Memory B cell (primary cell): ENCODE data around the gene CYS1.
"Not testable (repeated sequence)": the region's sequence is repeated elsewhere in the genome, so short reads cannot be mapped to it uniquely, and the experiment has no call there.

Experiments
- ATAC-seq: fragments of 150-1000 bp; cut with Tn5 transposase; 2 replicates; pipeline ENCODE4 v1.10.0; 2021; ENCODE audit warnings: low read depth, mild to moderate bottlenecking, moderate library complexity
- DNase-seq, 2 donors: peaks; one replicate each; pipeline ENCODE4 v3.0.0; 2022; ENCODE audit warnings: low spot score in 2 of 2
- H3K27ac Mint-ChIP-seq: one replicate; pipeline ENCODE4 v1.8.0; 2022; ENCODE audit warnings: mild to moderate bottlenecking, moderate library complexity, mixed read lengths
- H3K27me3 Mint-ChIP-seq: one replicate; pipeline ENCODE4 v1.8.0; 2022; ENCODE audit warnings: mixed read lengths
- H3K36me3 Mint-ChIP-seq: one replicate; pipeline ENCODE4 v1.8.0; 2022; ENCODE audit warnings: mild to moderate bottlenecking, mixed read lengths
- H3K4me1 Mint-ChIP-seq: one replicate; pipeline ENCODE4 v1.8.0; 2022; ENCODE audit warnings: mixed read lengths
- H3K4me3 Mint-ChIP-seq: one replicate; pipeline ENCODE4 v1.8.0; 2022; ENCODE audit warnings: mild to moderate bottlenecking, moderate library complexity, mixed read lengths
- H3K9me3 Mint-ChIP-seq: one replicate; pipeline ENCODE4 v1.8.0; 2022; ENCODE audit warnings: mixed read lengths

CYS1 gene

DNA sequence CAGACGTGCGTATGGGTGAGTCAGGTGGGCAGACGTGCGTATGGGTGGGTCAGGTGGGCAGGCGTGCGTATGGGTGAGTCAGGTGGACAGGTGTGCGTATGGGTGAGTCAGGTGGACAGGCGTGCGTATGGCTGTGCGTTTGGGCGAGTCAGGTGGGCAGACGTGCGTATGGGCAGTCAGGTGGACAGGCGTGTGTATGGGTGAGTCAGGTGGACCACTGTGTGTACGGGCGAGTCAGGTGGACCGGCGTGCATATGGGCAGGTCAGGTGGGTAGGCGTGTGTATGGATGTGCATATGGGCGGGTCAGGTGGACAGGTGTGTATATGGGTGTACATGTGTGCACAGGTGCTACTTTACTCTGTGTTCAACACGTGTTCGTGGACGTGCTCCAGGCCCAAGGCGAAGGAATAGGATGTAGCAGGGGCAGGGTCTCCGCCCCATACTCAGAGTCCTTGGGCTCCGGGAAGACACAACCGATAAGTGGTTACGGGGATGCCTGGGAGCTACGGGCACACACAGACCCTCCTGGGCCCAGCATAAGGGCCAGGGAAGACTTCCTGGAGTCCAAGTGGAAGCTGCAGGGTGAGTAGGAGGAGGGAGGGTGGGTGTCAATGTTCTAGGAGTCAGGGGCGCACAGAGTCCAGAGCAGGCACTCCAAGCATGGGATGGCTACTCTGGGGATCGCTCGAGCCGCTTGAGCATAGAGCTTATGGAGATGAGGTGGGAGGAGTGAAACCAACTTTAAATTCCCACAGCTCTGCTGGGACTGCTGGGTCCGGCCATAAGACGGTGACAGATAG, 64.0 kb downstream of the CYS1 start:
- H3K36me3 Mint-ChIP-seq = no peaks in the 10 kb centered on the region
- H3K27ac Mint-ChIP-seq = no peak overlapping the region
- ATAC-seq = no peak
- H3K4me3 Mint-ChIP-seq = no peak overlapping the region
- peaks cover 4% of the 10 kb centered on the region for H3K27me3 Mint-ChIP-seq
- H3K4me1 Mint-ChIP-seq = no peaks in the 10 kb centered on the region
- DNase-seq = no peak
- no peaks in the 10 kb centered on the region for H3K9me3 Mint-ChIP-seq

DNA sequence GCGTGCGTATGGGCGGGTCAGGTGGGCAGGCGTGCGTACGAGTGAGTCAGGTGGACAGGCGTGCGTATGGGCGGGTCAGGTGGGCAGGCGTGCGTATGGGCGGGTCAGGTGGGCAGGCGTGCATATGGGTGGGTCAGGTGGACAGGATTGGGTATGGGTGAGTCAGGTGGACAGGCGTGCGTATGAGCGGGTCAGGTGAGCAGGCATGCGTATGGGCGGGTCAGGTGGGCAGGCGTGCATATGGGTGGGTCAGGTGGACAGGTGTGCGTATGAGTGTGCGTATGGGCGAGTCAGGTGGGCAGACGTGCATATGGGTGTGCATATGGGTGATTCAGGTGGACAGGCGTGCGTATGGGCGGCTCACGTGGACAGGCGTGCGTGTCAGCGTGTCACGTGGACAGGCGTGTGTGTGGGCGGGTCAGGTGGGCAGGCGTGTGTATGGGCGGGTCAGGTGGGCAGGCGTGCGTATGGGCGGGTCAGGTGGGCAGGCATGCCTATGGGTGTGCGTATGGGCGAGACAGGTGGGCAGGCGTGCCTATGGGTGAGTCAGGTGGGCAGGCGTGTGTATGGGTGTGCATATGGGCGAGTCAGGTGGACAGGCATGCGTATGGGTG, 64.7 kb downstream of the CYS1 start:
- not testable (repeated sequence) for DNase-seq, ATAC-seq, H3K27ac Mint-ChIP-seq, H3K9me3 Mint-ChIP-seq, H3K4me1 Mint-ChIP-seq, H3K27me3 Mint-ChIP-seq, H3K4me3 Mint-ChIP-seq, H3K36me3 Mint-ChIP-seq

DNA sequence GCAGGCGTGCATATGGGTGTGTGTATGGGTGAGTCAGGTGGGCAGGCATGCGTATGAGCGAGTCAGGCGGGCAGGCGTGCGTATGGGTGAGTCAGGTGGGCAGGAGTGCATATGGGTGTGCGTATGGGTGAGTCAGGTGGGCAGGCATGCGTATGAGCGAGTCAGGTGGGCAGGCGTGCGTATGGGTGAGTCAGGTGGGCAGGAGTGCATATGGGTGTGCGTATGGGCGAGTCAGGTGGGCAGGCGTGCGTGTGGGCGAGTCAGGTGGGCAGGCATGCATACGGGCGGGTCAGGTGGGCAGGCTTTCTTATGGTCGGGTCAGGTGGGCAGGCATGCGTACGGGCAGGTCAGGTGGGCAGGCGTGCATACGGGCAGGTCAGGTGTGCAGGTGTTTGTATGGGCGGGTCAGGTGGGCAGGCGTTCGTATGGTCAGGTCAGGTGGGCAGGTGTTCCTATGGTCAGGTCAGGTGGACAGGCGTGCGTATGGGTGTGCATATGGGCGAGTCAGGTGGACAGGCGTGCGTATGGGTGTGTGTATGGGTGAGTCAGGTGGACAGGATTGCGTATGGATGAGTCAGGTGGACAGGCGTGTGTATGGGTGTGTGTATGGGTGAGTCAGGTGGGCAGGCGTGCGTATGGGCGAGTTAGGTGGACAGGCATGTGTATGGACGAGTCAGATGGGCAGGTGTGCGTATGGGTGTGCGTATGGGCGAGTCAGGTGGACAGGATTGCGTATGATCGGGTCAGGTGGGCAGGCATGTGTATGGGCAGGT, 65.6 kb downstream of the CYS1 start:
- Mint-ChIP-seq H3K9me3 (no peaks in the 10 kb centered on the region), H3K27me3 (peaks cover 6% of the 10 kb centered on the region), H3K4me3 (no peak overlapping the region), H3K36me3 (no peaks in the 10 kb centered on the region), H3K27ac (no peak overlapping the region), H3K4me1 (no peaks in the 10 kb centered on the region)
- DNase-seq (no peak), ATAC-seq (no peak)

DNA sequence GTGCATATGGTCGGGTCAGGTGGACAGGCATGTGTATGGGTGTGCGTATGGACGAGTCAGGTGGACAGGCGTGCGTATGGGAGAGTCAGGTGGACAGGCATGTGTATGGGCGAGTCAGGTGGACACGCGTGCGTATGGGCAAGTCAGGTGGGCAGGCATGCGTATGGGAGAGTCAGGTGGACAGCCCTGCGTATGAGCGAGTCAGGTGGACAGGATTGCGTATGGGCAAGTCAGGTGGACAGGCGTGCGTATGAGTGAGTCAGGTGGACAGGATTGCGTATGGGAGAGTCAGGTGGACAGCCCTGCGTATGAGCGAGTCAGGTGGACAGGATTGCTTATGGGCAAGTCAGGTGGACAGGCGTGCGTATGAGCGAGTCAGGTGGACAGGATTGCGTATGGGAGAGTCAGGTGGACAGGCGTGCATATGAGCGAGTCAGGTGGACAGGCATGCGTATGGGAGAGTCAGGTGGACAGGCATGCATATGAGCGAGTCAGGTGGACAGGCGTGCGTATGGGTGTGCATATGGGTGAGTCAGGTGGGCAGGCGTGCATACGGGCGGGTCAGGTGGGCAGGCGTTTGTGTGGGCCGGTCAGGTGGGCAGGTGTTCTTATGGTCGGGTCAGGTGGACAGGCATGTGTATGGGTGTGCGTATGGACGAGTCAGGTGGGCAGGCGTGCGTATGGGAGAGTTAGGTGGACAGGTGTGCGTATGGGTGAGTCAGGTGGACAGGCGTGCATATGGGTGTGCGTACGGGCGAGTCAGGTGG, 66.4 kb downstream of the CYS1 start:
- not testable (repeated sequence) for ATAC-seq, H3K9me3 Mint-ChIP-seq, H3K27me3 Mint-ChIP-seq, DNase-seq, H3K4me1 Mint-ChIP-seq, H3K4me3 Mint-ChIP-seq, H3K27ac Mint-ChIP-seq, H3K36me3 Mint-ChIP-seq

DNA sequence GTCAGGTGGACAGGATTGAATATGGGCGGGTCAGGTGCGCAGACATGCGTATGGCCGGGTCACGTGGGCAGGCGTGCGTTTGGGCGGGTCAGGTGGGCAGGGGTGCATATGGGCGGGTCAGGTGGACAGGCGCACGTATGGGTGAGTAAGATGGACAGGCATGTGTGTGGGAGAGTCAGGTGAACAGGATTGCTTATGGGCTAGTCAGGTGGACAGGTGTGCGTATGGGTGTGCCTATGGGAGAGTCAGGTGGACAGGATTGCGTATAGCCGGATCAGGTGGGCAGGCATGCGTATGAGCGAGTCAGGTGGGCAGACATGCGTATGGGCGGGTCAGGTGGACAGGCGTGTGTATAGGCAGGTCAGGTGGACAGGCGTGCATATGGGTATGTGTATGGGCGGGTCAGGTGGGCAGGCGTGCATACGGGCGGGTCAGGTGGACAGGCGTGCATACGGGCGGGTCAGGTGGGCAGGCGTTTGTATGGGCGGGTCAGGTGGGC, 67.2 kb downstream of the CYS1 start:
- Mint-ChIP-seq H3K27me3 (peaks cover 4% of the 10 kb centered on the region), H3K36me3 (no peaks in the 10 kb centered on the region), H3K27ac (no peak overlapping the region), H3K9me3 (no peaks in the 10 kb centered on the region), H3K4me1 (no peaks in the 10 kb centered on the region), H3K4me3 (no peak overlapping the region)
- DNase-seq = no peak
- no peak for ATAC-seq

DNA sequence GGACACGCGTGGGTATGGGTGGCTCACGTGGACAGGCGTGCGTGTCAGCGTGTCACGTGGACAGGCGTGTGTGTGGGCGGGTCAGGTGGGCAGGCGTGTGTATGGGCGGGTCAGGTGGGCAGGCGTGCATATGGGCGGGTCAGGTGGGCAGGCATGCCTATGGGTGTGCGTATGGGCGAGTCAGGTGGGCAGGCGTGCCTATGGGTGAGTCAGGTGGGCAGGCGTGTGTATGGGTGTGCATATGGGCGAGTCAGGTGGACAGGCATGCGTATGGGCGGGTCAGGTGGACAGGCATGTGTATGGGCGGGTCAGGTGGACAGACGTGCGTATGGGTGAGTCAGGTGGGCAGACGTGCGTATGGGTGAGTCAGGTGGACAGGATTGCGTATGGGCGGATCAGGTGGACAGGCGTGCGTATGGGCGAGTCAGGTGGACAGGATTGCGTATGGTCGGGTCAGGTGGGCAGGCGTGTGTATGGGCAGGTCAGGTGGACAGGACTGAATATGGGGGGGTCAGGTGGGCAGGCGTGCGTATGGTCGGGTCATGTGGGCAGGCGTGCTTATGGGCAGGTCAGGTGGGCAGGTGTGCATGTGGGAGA, 67.7 kb downstream of the CYS1 start:
- H3K27me3 Mint-ChIP-seq, H3K4me3 Mint-ChIP-seq, H3K27ac Mint-ChIP-seq, H3K9me3 Mint-ChIP-seq, H3K36me3 Mint-ChIP-seq, H3K4me1 Mint-ChIP-seq, DNase-seq, ATAC-seq: not testable (repeated sequence)

DNA sequence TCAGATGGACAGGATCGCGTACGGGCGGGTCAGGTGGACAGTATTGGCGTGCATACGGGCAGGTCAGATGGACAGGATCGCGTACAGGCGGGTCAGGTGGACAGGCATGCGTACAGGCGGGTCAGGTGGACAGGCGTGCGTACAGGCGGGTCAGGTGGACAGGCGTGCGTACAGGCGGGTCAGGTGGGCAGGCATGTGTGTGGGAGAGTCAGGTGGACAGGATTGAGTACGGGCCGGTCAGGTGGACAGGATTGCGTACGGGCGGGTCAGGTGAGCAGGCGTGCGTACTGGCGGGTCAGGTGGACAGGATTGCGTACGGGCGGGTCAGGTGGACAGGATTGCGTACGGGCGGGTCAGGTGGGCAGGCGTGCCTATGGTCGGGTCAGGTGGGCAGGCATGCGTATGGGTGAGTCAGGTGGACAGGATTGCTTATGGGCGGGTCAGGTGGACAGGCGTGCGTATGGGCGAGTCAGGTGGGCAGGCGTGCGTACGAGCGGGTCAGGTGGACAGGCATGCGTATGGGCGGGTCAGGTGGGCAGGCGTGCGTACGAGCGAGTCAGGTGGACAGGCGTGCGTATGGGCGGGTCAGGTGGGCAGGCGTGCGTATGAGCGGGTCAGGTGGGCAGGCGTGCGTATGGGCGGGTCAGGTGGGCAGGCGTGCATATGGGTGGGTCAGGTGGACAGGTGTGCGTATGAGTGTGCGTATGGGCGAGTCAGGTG, 68.4 kb downstream of the CYS1 start:
- not testable (repeated sequence) for H3K36me3 Mint-ChIP-seq, H3K27ac Mint-ChIP-seq, DNase-seq, ATAC-seq, H3K9me3 Mint-ChIP-seq, H3K4me1 Mint-ChIP-seq, H3K27me3 Mint-ChIP-seq, H3K4me3 Mint-ChIP-seq

DNA sequence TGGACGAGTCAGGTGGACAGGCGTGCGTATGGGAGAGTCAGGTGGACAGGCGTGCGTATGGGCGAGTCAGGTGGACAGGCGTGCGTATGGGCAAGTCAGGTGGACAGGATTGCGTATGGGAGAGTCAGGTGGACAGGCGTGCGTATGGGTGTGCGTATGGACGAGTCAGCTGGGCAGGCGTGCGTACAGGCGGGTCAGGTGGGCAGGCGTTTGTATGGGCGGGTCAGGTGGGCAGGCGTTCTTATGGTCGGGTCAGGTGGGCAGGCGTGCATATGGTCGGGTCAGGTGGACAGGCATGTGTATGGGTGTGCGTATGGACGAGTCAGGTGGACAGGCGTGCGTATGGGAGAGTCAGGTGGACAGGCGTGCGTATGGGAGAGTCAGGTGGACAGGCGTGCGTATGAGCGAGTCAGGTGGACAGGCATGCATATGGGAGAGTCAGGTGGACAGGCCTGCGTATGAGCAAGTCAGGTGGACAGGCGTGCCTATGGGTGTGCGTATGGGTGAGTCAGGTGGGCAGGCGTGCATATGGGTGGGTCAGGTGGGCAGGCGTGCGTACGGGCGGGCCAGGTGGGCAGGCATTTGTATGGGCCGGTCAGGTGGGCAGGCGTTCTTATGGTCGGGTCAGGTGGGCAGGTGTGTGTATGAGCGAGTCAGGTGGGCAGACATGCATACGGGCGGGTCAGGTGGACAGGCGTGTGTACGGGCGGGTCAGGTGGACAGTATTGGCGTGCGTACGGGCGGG, 69.2 kb downstream of the CYS1 start:
- DNase-seq, H3K27ac Mint-ChIP-seq, H3K27me3 Mint-ChIP-seq, H3K36me3 Mint-ChIP-seq, H3K4me3 Mint-ChIP-seq, ATAC-seq, H3K9me3 Mint-ChIP-seq, H3K4me1 Mint-ChIP-seq: not testable (repeated sequence)

DNA sequence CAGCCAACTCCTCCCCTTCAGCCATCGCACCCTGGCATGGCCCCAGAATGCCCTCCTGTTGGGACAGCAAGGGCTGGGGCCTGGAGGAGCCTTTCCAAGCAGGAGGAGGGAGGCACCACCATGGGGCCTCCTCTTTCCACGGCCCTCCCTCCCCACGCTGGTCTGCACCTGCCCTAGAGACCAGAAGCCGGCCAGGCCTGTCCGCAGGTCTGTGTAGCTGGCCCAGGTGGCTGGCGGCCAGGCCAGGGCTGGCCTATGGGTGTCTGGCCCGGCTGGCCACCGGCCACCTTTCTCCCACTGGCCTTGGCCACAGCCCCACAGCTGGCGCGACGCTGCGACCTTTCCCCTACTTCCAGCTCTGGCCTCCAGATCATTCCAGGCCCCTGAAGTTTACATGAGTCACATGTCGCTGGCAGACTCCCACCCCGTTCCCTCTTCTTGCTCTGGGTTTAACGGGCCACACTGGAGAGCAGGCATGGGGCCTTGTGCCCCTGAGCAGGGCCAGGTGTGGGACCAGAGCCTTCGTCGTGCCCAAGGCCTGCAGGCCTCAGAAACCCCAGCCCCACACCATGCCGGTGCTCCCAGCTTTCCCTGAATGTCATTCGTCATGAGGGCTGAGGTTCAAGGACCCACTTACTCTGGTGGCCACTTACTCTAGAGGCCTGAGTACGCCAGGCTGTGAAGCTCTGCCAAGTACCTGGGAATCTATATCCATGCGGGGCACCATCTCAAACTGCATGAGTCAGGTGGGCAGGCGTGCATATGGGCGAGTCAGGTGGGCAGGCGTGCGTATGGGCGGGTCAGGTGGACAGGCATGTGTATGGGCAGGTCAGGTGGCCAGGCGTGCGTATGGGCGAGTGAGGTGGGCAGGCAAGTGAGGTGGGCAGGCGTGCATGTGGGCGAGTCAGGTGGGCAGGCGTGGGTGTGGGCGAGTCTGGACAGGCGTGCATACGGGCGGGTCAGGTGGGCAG, 70.1 kb downstream of the CYS1 start:
- Mint-ChIP-seq H3K27ac (no peak overlapping the region), H3K4me3 (no peak overlapping the region), H3K27me3 (peaks cover 4% of the 10 kb centered on the region), H3K9me3 (no peaks in the 10 kb centered on the region), H3K4me1 (no peaks in the 10 kb centered on the region), H3K36me3 (no peaks in the 10 kb centered on the region)
- ATAC-seq = no peak
- no peak for DNase-seq

DNA sequence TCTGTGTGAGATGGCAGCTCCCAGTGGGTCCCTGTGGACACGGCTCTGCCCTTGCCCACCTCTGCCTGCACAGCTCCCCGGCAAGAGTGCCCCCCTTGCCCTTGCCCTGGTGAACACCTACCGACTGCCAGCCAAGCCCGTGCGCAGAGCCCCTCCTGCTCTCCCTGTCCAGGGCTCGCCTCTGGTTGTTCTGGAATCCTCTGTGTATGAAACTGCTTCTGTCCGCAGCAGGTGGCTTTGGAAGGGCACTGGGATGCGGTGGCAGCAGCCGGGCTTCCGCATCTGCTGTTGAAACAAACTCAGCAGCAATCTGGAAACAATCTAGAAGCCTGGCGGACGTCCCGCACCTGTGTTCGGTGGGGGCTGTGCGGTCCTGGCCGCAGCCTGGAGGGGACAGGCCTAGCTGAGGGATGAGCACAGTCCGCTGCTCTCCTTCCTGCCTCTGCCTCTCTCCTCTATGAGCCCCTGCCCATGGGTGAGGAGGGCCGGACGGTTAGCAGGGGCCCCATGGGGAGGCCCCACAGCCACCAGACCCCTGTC, 70.9 kb downstream of the CYS1 start:
- Mint-ChIP-seq H3K27ac (no peak overlapping the region), H3K36me3 (no peaks in the 10 kb centered on the region), H3K4me3 (no peak overlapping the region), H3K9me3 (no peaks in the 10 kb centered on the region), H3K27me3 (peaks cover 4% of the 10 kb centered on the region), H3K4me1 (no peaks in the 10 kb centered on the region)
- no peak for DNase-seq
- ATAC-seq = no peak

DNA sequence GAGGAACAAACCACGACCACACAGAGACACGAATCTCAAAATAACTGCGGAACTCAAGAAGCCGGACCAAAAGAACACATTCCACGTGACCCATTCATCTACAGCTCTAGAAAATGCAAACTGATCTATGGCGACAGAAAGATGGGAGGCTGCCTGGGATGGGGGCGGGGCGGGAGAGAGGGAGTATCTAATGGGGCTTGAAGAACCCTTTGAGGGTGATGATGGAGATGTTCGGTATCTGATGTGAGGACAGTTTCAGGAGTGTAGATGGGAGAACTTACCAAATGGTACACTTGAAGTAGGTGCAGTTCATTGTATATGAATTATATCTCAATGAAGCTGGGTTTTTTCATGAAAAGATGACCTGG, 71.4 kb downstream of the CYS1 start:
- DNase-seq = no peak
- peaks cover 4% of the 10 kb centered on the region for H3K27me3 Mint-ChIP-seq
- no peaks in the 10 kb centered on the region for H3K9me3 Mint-ChIP-seq
- H3K27ac Mint-ChIP-seq = no peak overlapping the region
- no peak for ATAC-seq
- no peaks in the 10 kb centered on the region for H3K36me3 Mint-ChIP-seq
- H3K4me3 Mint-ChIP-seq = no peak overlapping the region
- no peaks in the 10 kb centered on the region for H3K4me1 Mint-ChIP-seq
